ENCODE measurements around the gene YWHAG. TPM values are rescaled to one million over a fixed set of nuclear protein-coding genes. Genes with fewer than 3 reads are reported as not detected.
"Not testable (repeated sequence)": the region's sequence is repeated elsewhere in the genome, so short reads cannot be mapped to it uniquely, and the experiment has no call there.

YWHAG gene
- total RNA-seq, 2 experiments from 2014 or later = 80.8 to 115 TPM

DNA sequence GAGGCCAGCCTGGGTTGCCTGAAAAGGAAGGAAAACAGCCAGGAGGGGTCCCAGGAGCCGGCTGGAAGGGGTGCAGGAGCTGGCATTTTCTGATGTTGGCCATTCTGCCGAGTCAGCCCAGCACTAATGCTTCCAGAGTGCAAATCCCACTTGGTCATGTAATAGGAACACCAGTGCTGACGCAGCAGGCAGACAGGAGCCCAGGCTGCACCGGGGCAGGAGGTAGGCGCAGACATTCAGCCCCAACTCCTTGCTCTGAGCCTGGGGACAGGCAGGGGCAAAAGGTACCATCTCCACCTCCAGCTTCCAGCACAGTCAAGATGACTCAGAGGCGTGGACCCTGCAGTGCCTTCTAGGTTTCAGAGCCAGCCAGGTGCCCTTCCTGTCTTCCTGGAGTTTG is 10.2 kb upstream of the YWHAG start:
- Mint-ChIP-seq H3K27ac (no peak overlapping the region), H3K4me3 (no peak overlapping the region), H3K4me1 (peaks cover 16% of the 10 kb centered on the region), H3K36me3 (no peaks in the 10 kb centered on the region), H3K27me3 (peaks cover 27% of the 10 kb centered on the region), H3K9me3 (ENCODE audit: low read depth) (no peaks in the 10 kb centered on the region)
- CTCF ChIA-PET = interaction anchor here (1.4 kb wide), 1 partner anchor 9 kb away, joined by 3 read pairs; no protein-coding TSS in a partner anchor
- DNase-seq = no peak
- ATAC-seq = no peak

DNA sequence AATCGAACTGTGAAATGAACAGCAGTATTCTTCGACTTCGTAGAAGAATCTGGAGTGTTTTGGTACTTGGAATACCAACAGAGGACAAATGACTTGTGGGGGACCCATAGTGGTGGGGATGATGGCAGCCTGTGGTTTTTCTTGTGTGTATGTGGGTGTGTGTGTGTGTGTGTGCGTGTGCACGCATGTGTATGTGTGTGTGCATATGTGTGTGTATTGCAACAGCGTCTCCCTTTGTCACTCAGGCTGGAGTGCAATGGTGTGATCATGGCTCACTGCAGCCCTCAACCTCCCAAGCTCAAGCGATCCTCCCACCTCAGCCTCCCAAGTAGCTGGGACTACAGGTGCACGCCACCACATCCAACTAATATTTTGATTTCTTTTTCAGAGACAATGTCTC is 9.4 kb upstream of the YWHAG start:
- Mint-ChIP-seq H3K27ac (no peak overlapping the region), H3K36me3 (no peaks in the 10 kb centered on the region), H3K4me1 (peaks cover 20% of the 10 kb centered on the region), H3K4me3 (no peak overlapping the region), H3K27me3 (peaks cover 23% of the 10 kb centered on the region), H3K9me3 (ENCODE audit: low read depth) (no peaks in the 10 kb centered on the region)
- DNase-seq (no peak), ATAC-seq (no peak)
- CTCF ChIA-PET = interaction anchor here (1.0 to 1.4 kb wide), 2 partner anchors 9 to 10 kb away, joined by 3 read pairs; partner anchors contain the start of gene YWHAG

DNA sequence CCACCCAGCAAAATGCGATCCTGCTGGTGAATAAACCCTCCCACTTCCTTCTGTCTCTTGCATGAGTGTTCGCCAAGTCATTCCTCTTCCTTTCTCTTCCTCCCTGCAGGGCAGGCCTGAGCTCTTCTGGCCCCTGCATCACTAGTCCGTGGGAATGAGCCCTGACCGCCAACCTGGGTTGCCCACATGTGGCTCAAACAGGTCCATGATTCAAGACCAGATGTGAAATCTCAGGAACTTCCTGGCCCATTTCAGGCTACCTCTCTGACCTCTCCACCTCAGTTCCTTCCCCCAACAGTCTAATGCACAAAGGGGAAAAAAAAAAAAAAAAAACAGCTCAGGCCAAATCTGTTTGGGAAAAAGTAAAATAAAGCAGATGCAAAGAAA is 5.4 kb upstream of the YWHAG start:
- DNase-seq (no peak), ATAC-seq (peak; percentile 1)
- Mint-ChIP-seq H3K27ac (peak overlapping the region; percentile 93), H3K9me3 (ENCODE audit: low read depth) (no peaks in the 10 kb centered on the region), H3K4me3 (peak overlapping the region; percentile 34), H3K36me3 (no peaks in the 10 kb centered on the region), H3K4me1 (peaks cover 30% of the 10 kb centered on the region), H3K27me3 (peaks cover 9% of the 10 kb centered on the region)
- CTCF ChIA-PET = interaction anchor here (0.6 to 1.5 kb wide), 8 partner anchors 14 to 1041 kb away, joined by 3 to 7 read pairs (median 4); no protein-coding TSS in a partner anchor

DNA sequence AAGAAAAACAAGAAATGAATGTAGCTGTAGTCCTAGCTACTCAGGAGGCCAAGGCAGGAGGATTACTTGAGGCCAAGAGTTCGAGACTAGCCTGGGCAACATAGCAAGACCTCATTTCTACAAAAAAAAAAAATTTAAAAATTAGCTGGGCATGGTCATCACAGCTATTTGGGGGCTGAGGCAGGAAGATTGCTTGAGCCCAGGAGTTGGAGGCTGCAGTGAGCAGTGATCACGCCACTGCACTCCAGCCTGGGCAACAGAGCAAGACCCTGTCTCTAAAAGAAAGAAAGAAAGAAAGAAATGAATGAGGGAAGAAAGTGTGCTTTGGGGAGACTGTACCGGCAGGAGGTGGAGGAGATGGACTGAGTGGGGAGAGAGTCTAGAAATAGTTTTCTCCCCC is 5.0 kb upstream of the YWHAG start:
- H3K4me1 Mint-ChIP-seq = peaks cover 30% of the 10 kb centered on the region
- not testable (repeated sequence) for ATAC-seq; H3K27me3 Mint-ChIP-seq; H3K36me3 Mint-ChIP-seq; H3K9me3 Mint-ChIP-seq (ENCODE audit: low read depth); DNase-seq
- H3K4me3 Mint-ChIP-seq = peak overlapping the region; percentile 34
- CTCF ChIA-PET = interaction anchor here (1.1 to 1.5 kb wide), 5 partner anchors 15 to 185 kb away, joined by 3 to 7 read pairs (median 6); no protein-coding TSS in a partner anchor
- peak overlapping the region; percentile 93 for H3K27ac Mint-ChIP-seq

DNA sequence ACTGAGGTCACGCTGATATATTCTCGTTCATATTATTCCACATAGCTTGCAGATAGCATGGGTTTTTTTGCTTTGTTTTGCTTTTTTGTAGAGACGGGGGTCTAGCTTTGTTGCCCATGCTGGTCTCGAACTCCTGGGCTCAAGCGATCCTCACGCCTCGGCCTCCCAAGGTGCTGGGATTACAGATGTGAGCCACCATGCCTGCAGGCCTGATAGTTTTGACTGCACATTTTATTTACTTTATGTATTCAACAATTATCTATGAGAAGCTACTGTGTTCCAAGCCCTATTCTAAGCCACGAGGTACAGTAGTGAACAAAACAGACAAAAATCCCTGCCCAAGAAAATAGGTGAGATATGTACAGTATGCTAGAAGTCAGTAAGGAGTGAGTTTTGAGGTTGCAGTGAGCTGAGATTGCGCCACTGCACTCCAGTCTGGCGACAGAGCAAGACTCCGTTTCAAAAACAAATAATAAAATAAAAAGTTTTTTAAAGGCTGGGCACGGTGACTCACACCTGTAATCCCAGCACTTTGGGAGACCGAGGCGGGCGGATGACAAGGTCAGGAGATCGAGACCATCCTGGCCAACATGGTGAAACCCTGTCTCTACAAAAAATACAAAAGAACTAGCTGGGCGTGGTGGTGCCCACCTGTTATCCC is 1.3 kb upstream of the YWHAG start:
- Mint-ChIP-seq H3K27me3 (no peaks in the 10 kb centered on the region), H3K36me3 (peaks cover 20% of the 10 kb centered on the region), H3K4me1 (peaks cover 49% of the 10 kb centered on the region), H3K4me3 (peak overlapping the region; percentile 92), H3K9me3 (ENCODE audit: low read depth) (no peaks in the 10 kb centered on the region), H3K27ac (peak overlapping the region; percentile 96)
- ATAC-seq (no peak), DNase-seq (no peak)
- CTCF ChIA-PET = interaction anchor here (0.5 to 2.8 kb wide), 13 partner anchors 23 to 182 kb away, joined by 3 to 8 read pairs (median 4); no protein-coding TSS in a partner anchor

DNA sequence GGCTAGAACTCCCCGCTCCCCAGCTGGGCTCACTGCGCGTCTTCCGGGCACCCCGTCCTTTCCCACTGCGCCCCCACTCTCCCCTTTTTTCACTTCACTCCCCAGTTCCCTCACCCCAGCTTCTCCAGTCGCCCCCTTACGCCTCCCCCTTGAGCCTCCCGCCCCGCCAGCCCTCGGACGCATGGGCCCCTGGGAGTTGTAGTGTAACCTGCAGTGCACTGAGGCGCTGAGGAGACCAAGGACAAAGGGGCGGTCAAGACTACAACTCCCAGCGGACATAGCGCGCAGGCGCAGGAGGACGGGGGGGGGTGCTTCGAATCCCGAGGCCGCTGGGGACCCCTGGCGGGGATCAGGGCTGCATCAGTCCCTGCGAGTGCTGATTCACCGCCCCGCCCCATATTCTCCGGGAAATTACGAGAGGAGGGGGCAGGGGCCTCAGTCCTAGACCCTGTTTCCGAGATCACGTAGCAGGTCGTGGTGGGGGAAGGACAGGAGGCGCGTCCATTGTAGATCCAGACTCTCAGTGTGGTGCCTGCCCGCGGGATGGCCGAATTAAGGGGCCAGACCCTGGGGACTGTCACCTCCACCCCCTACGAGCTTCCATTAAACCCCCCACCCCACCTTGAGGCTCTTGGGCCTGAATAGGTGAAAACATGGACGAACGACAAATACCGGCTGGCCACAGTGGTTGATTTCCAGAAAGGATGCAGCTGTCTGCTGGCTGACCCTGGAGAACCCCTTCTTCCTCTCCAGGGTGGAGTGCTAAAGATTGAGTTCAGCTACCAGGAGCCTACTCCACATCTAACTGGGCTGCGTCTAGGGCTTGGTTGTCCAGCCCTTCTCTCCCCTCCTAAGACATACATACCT is 553 bp upstream of the YWHAG start:
- CTCF ChIA-PET = interaction anchor here (0.5 to 2.8 kb wide), 14 partner anchors 9 to 181 kb away, joined by 3 to 12 read pairs (median 4); no protein-coding TSS in a partner anchor
- Mint-ChIP-seq H3K9me3 (ENCODE audit: low read depth) (no peaks in the 10 kb centered on the region), H3K4me1 (peaks cover 49% of the 10 kb centered on the region), H3K27me3 (no peaks in the 10 kb centered on the region), H3K4me3 (peak overlapping the region; percentile 92), H3K27ac (peak overlapping the region; percentile 96), H3K36me3 (peaks cover 27% of the 10 kb centered on the region)
- peak; percentile 97 for DNase-seq
- peak; percentile 96 for ATAC-seq

DNA sequence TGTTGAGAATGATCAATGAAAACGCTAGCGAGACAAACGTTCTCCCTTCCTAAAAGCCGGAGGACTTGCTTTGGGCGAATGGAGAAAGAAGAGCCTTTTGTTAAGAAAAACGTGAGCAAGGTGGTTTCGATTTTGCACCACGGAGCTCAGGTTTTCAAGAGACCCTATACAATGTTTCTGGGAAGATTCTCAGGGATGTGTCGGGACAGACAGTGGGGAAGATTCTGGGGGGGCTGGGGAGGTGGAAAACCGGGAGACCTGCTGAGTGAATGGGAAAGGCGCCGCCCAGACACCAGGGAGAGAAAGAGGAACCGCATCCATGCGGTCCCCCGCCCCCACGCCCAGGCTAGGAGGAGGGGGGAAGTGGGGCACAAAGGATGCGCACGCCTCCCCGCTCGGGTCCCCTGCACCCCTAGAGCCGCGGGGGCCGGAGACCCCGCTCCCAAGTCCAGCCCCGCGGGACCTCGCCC is 745 bp downstream of the YWHAG start:
- H3K27me3 Mint-ChIP-seq = no peaks in the 10 kb centered on the region
- peak; percentile 76 for DNase-seq

DNA sequence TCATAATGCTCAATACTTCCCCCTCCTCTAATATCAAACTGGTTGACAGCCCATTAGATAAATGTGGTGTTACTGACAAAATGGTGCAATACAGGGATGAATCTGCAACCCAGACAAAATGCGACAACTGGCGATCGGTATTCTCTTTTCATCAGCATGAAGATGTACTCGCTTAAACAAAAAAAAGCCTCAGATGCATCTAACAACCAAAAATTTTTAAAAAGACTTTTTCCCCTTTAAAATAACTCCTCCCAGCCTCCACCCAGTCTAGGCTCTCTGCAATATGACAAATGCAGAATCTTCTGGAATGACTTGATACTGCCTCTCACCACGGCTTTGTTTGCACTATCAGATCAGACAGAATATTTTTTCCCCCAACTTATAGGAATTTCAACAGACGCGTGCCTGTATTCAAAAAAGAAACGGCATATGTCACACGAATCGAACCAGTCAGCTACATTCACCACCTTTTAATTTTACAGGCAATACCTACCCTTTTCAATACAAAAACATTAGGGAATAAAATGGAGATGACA is 1.2 kb downstream of the YWHAG start:
- no peaks in the 10 kb centered on the region for H3K9me3 Mint-ChIP-seq (ENCODE audit: low read depth)
- peak overlapping the region; percentile 93 for H3K27ac Mint-ChIP-seq
- H3K4me1 Mint-ChIP-seq = peaks cover 43% of the 10 kb centered on the region
- ATAC-seq (no peak), DNase-seq (no peak)
- CTCF ChIA-PET = interaction anchor here (0.7 to 1.8 kb wide), 7 partner anchors 8 to 66 kb away, joined by 3 to 12 read pairs (median 3); no protein-coding TSS in a partner anchor
- peaks cover 34% of the 10 kb centered on the region for H3K36me3 Mint-ChIP-seq
- peak overlapping the region; percentile 92 for H3K4me3 Mint-ChIP-seq
- no peaks in the 10 kb centered on the region for H3K27me3 Mint-ChIP-seq

More for the DNA sequence above, 745 bp downstream of the YWHAG start:
- peak overlapping the region; percentile 93 for H3K27ac Mint-ChIP-seq
- peak overlapping the region; percentile 92 for H3K4me3 Mint-ChIP-seq
- peaks cover 32% of the 10 kb centered on the region for H3K36me3 Mint-ChIP-seq
- CTCF ChIA-PET = interaction anchor here (0.7 to 2.8 kb wide), 10 partner anchors 8 to 180 kb away, joined by 3 to 12 read pairs (median 5); no protein-coding TSS in a partner anchor
- no peaks in the 10 kb centered on the region for H3K9me3 Mint-ChIP-seq (ENCODE audit: low read depth)
- H3K4me1 Mint-ChIP-seq = peaks cover 41% of the 10 kb centered on the region
- peak; percentile 11 for ATAC-seq

DNA sequence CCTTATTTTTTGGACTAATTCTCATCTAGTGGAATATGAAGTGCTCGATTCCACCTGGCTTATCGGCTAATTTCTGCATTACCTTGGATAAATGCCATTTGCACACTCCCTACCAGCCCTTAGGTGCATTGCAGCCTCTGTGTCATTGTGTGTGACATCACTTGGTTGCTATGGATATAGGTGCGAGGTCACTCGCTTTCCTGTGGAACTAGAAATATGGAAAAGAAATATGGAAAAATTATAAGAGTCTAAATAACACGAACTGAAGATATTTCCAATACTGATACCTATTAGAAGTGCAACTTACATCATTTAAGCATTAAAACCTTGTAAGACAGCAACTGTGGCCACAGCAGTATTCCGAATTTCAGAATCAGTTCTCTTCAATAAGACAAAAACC is 2.0 kb downstream of the YWHAG start:
- H3K9me3 Mint-ChIP-seq (ENCODE audit: low read depth) = no peaks in the 10 kb centered on the region
- peak overlapping the region; percentile 93 for H3K27ac Mint-ChIP-seq
- no peaks in the 10 kb centered on the region for H3K27me3 Mint-ChIP-seq
- ATAC-seq = no peak
- no peak for DNase-seq
- H3K36me3 Mint-ChIP-seq = peaks cover 36% of the 10 kb centered on the region
- H3K4me3 Mint-ChIP-seq = peak overlapping the region; percentile 92
- CTCF ChIA-PET = no interaction called here
- peaks cover 47% of the 10 kb centered on the region for H3K4me1 Mint-ChIP-seq

DNA sequence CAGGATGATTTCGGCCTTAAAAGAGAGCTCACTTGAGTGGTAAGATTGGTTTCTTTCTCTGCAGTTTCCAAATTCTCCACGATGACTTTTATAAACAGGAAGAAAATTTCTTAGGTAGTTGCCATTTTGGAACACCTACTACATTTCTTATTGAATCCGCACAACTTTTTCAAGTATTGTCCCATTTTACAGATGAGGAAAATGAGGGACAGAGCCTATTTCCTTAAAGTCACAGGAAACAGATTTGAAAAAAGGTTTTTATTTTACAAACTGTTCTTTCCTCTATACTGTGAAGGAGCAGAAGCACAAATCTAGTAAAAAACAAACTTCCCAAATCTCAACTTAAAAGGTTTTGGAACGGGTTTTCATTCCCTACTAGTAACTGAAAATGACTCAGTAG is 2.7 kb downstream of the YWHAG start:
- H3K36me3 Mint-ChIP-seq = peaks cover 41% of the 10 kb centered on the region
- H3K9me3 Mint-ChIP-seq (ENCODE audit: low read depth) = no peaks in the 10 kb centered on the region
- ATAC-seq (no peak), DNase-seq (no peak)
- H3K4me3 Mint-ChIP-seq = peak overlapping the region; percentile 1
- peaks cover 53% of the 10 kb centered on the region for H3K4me1 Mint-ChIP-seq
- CTCF ChIA-PET = interaction anchor here (1.5 kb wide), 1 partner anchor 38 kb away, joined by 4 read pairs; no protein-coding TSS in a partner anchor
- no peaks in the 10 kb centered on the region for H3K27me3 Mint-ChIP-seq
- no peak overlapping the region for H3K27ac Mint-ChIP-seq

DNA sequence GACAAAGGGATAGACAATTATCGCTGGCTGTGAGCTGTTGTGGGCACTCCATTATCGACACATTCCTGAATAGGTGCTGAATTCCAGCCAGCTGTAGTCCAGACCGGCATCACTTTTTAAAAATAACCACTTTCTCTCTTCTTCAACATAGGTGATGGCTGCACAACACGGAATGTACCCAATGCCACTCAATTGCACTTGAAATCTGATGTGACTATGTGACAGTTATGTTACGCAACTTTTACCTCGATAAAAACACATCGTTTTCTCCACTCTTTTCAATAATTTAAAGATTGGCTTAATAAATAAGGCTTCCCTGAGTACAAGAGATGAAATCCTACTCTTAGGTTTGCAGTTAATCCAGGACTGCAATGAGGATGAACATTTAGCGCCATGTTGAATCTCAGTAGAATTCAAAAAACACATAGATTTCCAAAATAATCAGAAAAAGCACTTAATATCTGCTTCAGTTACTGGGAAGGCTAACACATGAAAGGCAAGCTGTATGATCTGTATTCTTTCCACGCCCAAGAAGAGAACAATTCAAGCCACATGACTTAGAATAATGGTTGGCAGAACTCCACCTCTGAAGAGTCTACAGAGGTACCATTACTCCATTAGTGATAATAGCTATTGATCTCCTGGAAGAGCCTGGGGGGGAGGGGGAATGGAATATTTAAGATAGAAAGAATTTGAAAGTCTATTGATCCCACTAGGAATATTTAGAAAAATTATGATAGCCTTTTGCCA is 3.6 kb downstream of the YWHAG start:
- Mint-ChIP-seq H3K4me1 (peaks cover 57% of the 10 kb centered on the region), H3K4me3 (no peak overlapping the region), H3K36me3 (peaks cover 48% of the 10 kb centered on the region), H3K9me3 (ENCODE audit: low read depth) (no peaks in the 10 kb centered on the region), H3K27me3 (no peaks in the 10 kb centered on the region), H3K27ac (no peak overlapping the region)
- CTCF ChIA-PET = interaction anchor here (0.7 to 1.5 kb wide), 3 partner anchors 37 to 64 kb away, joined by 3 to 4 read pairs (median 3); no protein-coding TSS in a partner anchor
- ATAC-seq (no peak), DNase-seq (no peak)

DNA sequence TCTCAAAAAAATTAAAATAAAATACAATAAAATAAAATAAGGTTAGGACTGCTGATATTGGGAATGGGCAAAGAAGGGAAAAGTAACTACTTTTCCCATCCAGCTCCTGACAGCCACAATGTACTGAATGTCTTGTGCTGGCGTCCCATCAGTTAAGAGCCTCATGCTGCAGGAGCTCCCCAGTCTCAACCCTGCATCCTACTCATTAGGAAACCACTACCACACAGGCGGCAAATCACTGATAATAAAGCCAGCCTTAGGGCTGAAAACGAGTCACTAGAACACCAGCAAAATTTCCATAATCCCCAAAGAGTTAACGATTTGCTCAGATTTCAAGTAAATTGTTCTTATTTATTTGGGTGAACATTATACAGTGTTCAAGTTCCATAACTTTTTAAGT is 4.3 kb downstream of the YWHAG start:
- DNase-seq (no peak), ATAC-seq (no peak)
- H3K36me3 Mint-ChIP-seq = peaks cover 53% of the 10 kb centered on the region
- no peaks in the 10 kb centered on the region for H3K27me3 Mint-ChIP-seq
- no peaks in the 10 kb centered on the region for H3K9me3 Mint-ChIP-seq (ENCODE audit: low read depth)
- no peak overlapping the region for H3K27ac Mint-ChIP-seq
- CTCF ChIA-PET = interaction anchor here (1.5 kb wide), 1 partner anchor 41 kb away, joined by 3 read pairs; no protein-coding TSS in a partner anchor
- H3K4me1 Mint-ChIP-seq = peaks cover 55% of the 10 kb centered on the region
- H3K4me3 Mint-ChIP-seq = no peak overlapping the region
